NCI-H226 (cell line): ENCODE results near the gene CCAR1.
"Not testable (repeated sequence)": the region's sequence is repeated elsewhere in the genome, so short reads cannot be mapped to it uniquely, and the experiment has no call there.

Experiments
- DNase-seq: peaks from one replicate; pipeline ENCODE4 v3.0.0-alpha.2; 2015

Gene CCAR1

GRCh38 chr10:68767407-68767806 is 46.4 kb downstream of the CCAR1 start:
- not testable (repeated sequence) for DNase-seq

GRCh38 chr10:68781613-68782574 is 60.9 kb downstream of the CCAR1 start:
- no peak for DNase-seq

GRCh38 chr10:68784476-68784875 is 63.4 kb downstream of the CCAR1 start:
- DNase-seq, result no peak

GRCh38 chr10:68787813-68788212 is 66.8 kb downstream of the CCAR1 start:
- DNase-seq, result no peak

GRCh38 chr10:68790476-68790875 is 69.4 kb downstream of the CCAR1 start:
- no peak for DNase-seq

- no peak for DNase-seq
These were observed 71.1 kb downstream of the CCAR1 start for GRCh38 chr10:68792115-68792514.

- DNase-seq, result no peak
These were observed 75.0 kb downstream of the CCAR1 start for GRCh38 chr10:68795886-68796532.

GRCh38 chr10:68796605-68797004 is 75.6 kb downstream of the CCAR1 start:
- DNase-seq, result no peak

GRCh38 chr10:68800211-68800610 is 79.2 kb downstream of the CCAR1 start:
- no peak for DNase-seq

- no peak for DNase-seq
These were observed 83.7 kb downstream of the CCAR1 start for GRCh38 chr10:68804692-68805091.

GRCh38 chr10:68810830-68811229 is 89.8 kb downstream of the CCAR1 start:
- DNase-seq, result not testable (repeated sequence)

GRCh38 chr10:68811314-68812009 is 90.4 kb downstream of the CCAR1 start:
- no peak for DNase-seq

GRCh38 chr10:68812420-68812819 is 91.4 kb downstream of the CCAR1 start:
- no peak for DNase-seq

GRCh38 chr10:68813559-68813958 is 92.5 kb downstream of the CCAR1 start:
- no peak for DNase-seq

GRCh38 chr10:68816796-68817412 is 95.9 kb downstream of the CCAR1 start:
- DNase-seq, result no peak

GRCh38 chr10:68820359-68820758 is 99.3 kb downstream of the CCAR1 start:
- DNase-seq, result not testable (repeated sequence)

- DNase-seq, result not testable (repeated sequence)
These were observed 101.6 kb downstream of the CCAR1 start for GRCh38 chr10:68822626-68823025.

GRCh38 chr10:68826764-68827591 is 105.9 kb downstream of the CCAR1 start, which contains the start of gene STOX1:
STOX1 (plus strand) TSS chr10:68827531; CDS start chr10:68827624, 93 bp downstream.
- peak; percentile 29 for DNase-seq

- not testable (repeated sequence) for DNase-seq
These were observed 106.5 kb downstream of the CCAR1 start for GRCh38 chr10:68827592-68827959.

GRCh38 chr10:68828083-68828601 is 107.1 kb downstream of the CCAR1 start:
- not testable (repeated sequence) for DNase-seq

- no peak for DNase-seq
These were observed 107.8 kb downstream of the CCAR1 start for GRCh38 chr10:68828833-68829232.

GRCh38 chr10:68829521-68829920 is 108.5 kb downstream of the CCAR1 start:
- DNase-seq, result no peak
